HG02678 (cell line): Measurements from ENCODE around the gene SLC7A1.

Experiments
- ATAC-seq: cut with Tn5 transposase; IDR thresholded peaks from one replicate; pipeline ENCODE4 v1.9.1; 2021; ENCODE audit warnings: mild to moderate bottlenecking, moderate library complexity; ENCODE audit not compliant: unreplicated experiment

SLC7A1 gene

DNA sequence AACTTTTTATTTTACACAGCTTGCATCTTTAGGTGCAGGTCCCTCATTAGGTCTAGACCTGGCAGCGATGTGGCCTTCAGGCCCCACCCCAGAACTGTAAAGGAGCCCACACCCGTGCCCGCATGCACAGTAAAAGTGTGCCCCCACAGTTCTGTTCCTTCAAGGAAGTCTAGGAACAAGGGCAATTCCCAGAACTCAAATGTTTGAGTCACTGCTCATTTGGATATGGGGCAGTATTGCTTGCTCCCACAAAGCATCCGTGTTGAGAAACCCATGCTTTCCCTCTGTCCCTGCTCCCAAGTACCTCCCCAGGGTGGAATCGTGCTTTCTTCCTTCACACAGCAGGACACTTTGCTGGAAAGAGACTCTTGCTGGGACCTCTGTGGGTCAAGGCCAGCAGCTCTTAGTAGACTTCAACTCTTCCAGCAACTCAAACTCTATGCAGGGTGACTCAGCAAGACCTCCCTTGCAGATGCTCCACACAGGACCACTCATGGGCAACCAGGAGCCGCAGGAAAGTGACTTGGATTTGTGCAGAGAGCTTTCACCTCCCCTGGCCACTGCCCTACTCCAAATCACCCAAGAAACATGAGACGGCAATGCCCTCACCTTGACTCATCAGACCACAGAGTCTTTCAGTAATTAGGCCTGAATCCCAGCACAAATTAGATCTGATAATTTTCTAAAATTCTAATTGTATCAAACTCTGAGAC, 12.3 kb downstream of the SLC7A1 start:
- no peak for ATAC-seq

DNA sequence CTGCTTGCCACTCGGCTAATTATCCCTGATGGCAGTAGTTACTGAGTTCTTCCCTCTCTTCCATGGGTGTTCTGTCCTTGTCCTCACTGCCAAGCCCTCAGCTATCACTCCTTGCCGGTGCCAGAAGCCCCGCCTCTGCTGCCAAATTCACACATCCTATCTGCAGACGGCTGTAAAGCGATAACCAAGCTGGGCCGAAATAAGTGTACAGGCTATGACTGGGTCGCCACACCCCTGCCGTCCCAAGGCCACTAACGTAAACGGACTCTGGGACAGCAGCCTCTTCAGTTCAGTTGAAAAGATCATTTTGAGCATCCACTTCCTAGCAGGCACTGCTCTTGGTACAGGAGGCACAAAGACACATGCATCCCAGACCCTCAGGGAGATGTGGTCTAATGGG, 13.3 kb downstream of the SLC7A1 start:
- no peak for ATAC-seq

- ATAC-seq, result no peak
These were observed 13.8 kb downstream of the SLC7A1 start for GRCh38 chr13:29581666-29582065.

DNA sequence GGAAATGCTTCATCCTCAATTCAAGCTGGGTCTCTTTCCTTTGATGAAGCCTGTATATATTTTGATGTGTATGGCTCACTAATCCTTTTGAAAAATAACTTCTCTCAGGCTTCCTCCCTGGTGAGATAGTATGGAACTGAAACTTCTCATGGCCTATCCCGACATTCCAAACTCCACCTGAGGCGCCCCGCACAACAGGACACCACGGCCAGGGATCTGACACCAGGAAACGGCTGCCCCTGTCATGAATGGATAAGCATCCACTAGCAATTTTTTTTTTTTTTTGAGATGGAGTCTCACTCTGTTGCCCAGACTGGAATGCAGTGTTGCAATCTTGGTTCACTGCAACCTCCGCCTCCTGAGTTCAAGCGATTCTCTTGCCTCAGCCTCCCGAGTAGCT, 16.4 kb downstream of the SLC7A1 start:
- no peak for ATAC-seq

GRCh38 chr13:29578300-29579085, 17.0 kb downstream of the SLC7A1 start:
- ATAC-seq, result no peak

DNA sequence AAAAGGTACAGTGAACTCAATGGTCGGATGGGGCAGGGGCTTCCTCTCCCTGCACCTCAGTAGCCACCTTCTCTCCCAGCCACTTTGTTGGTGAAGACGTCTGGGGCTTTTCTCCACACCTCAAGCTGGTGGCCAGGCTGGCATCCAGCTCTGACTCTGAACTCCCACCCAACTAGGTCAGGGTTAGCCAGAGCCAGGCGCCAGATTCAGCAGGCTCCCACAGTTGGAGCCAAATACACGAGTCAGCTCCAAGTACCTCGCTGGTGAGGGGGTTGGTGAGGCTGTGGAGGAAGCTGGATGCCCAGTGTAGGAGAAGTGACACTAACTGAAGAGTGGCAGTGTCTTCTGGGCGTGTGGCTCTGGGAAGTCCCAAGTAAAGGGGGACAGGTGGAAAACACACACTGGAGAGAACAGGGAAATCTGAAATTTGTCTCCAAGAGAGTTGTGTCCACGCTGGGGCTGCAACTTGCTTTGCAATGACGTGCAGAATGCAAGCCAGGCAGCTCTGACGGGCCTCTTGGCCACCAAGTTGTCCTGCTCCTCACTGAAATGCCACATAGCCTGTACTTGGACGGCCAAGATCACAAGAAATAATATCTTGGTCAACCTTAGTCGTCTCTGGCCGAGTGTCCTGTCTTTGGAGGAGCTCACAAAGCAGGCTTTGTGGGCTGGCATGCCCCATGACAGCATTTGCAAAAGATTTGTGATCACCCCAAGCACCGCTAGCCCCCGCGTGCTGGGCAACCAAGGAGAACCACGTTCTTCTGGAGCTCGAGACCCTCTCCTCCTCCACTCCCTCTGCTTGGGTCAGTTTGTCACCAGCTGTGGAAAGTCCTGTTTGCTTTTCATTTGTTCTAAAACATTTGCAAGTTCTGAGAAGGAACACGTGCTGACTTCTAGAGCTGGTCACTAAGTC, 18.1 kb downstream of the SLC7A1 start:
- no peak for ATAC-seq

- no peak for ATAC-seq
These were observed 18.9 kb downstream of the SLC7A1 start for GRCh38 chr13:29576581-29576980.

DNA sequence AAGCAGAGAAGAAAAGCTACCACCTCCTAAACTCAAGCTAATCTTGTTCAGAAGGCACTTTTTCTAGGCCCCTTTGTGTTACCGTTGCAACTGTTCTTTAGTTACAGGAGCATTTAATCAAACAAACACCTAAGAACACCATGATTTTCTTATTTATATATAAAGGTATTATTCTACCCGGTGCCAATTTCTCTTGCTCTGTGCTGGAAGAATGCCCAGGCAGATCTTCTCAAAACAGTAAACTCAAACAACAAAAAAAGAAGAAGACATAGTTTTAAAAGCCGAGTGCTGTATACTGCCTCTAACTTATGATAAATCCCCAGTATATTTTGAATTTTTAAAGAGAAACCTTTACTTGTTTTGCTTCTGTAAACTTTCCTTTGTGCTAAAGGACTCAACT, 20.4 kb downstream of the SLC7A1 start:
- ATAC-seq, result no peak

DNA sequence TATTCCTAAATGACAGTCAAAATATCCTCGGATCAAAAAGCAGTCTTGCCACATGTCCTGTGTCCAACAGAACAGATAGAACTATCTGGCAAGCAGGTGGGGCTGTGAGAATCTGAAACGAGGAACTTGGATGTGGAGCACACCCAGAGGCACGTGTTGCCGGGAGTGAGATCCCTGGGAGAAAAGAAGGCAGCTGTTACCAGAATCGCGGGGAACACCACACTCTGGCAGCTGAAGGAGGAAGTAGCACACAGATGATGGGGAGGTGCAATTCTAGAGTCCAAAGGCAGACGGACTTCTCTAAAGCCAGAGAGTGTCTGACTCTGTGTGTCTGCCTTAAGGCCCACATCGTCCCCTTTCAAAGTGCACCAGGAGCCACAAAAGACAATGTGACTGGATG, 22.3 kb downstream of the SLC7A1 start:
- ATAC-seq, result peak; percentile 61

GRCh38 chr13:29572575-29572974, 22.9 kb downstream of the SLC7A1 start:
- ATAC-seq, result no peak

- ATAC-seq, result no peak
These were observed 23.5 kb downstream of the SLC7A1 start for GRCh38 chr13:29571876-29572570.

- ATAC-seq, result no peak
These were observed 25.3 kb downstream of the SLC7A1 start for GRCh38 chr13:29570051-29570654.

- no peak for ATAC-seq
These were observed 26.0 kb downstream of the SLC7A1 start for GRCh38 chr13:29569253-29570050.

DNA sequence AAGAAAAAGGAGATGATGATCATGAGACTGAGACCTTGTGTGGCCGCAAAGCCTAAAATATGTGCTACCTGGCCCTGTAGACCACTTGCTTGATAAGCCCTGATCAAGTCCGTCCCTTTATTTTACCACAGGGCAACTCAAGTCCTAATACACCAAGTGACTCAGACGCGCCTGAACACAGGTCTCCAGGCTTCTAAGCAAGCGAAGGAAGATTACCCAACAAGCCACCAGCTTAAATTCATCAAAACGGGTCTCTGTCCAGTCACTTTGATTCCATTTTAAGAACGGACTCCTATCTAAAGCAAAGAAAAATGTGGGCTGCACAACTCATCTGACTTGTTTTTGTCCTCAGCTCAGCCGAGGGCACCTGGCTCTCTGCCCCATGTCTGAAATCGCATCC, 26.8 kb downstream of the SLC7A1 start:
- ATAC-seq, result no peak

DNA sequence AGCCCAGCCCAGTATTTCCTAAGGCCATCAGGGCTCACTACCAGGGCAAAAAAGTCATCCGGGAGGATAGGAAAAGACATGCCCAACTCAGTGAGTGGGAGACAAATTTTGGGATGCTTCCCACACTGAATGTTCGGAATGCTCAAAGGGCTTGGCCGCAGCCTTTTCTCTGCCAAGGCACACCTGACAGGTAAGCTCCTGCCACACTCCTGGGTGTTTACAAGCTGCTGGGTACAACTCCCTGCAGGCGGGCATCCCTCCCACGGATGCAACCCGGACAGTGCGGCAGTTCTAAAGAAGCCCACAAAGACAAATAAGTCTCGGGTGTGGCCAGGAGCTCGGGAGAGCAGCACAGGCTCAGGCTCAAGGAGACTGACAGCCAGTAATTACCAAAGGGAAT, 28.1 kb downstream of the SLC7A1 start:
- no peak for ATAC-seq

DNA sequence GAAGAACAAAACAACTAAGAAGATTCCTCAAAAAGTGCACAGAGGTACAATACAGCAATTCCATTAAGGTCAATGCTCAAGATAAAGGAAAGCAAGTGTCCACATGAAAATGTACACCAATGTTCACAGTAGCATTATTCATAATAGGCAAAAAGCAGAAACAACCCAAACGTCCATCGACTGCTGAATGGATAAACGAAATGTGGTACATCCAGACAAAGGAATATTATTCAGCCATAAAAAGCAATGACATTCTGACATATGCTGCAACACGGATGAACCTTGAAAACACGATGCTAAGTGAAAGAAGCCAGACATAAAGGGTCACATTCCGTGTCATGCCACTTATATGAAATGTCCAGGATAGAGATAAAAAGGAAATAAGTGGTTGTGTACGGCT, 29.3 kb downstream of the SLC7A1 start:
- ATAC-seq, result no peak

GRCh38 chr13:29564818-29565217, 30.7 kb downstream of the SLC7A1 start:
- ATAC-seq, result no peak

DNA sequence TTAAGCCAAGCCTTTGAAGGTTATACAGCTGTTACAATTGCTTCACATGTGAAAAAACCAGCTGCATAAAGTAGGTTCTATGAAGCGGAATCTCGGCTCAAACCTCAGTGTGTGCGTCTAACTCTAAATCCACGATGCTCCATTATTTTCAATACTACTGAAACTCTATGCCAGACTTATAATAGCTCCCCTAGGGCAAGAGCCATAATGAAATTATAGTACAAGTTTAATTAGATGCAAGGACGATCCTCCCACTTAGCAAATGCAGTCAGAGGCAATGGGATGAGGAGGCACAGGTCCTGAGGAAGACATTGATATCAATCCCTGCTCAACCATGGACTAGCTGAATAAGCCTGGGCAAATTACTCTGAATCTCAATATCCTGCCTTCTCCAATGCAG, 31.1 kb downstream of the SLC7A1 start:
- ATAC-seq, result no peak

GRCh38 chr13:29563941-29564340, 31.5 kb downstream of the SLC7A1 start:
- no peak for ATAC-seq
